Liver (tissue), 9 donors: ENCODE measurements around the gene C2. TPM values are rescaled to one million over a fixed set of nuclear protein-coding genes. Genes with fewer than 3 reads are reported as not detected.

Source experiments
- DNase-seq: peaks from one replicate; pipeline ENCODE4 v3.0.0-alpha.2; 2017; ENCODE audit warnings: low spot score
- H3K27ac ChIP-seq, 2 donors: one replicate each; pipeline ENCODE4 v1.7.0; 2013; ENCODE audit warnings: inconsistent platforms in 2 of 2, low read length in 2 of 2, control low read depth in 1 of 2, low read depth in 1 of 2, mild to moderate bottlenecking in 1 of 2
- H3K27me3 ChIP-seq, 4 donors: one replicate each; pipeline versions ENCODE4 v1.6.1 to v1.7.0; 2013; ENCODE audit warnings: low read length in 3 of 4, inconsistent platforms in 1 of 4, mild to moderate bottlenecking in 1 of 4, moderate library complexity in 1 of 4; ENCODE audit not compliant: control insufficient read depth in 4 of 4, insufficient read depth in 4 of 4
- H3K36me3 ChIP-seq, 4 donors: one replicate each; pipeline versions ENCODE4 v1.6.1 to v1.7.0; 2013; ENCODE audit warnings: low read length in 3 of 4, mild to moderate bottlenecking in 3 of 4, low read depth in 1 of 4, moderate library complexity in 1 of 4; ENCODE audit not compliant: control insufficient read depth in 4 of 4, insufficient read depth in 3 of 4
- H3K4me1 ChIP-seq, 4 donors: one replicate each; pipeline versions ENCODE4 v1.6.1 to v1.7.0; 2013; ENCODE audit warnings: low read length in 3 of 4, mild to moderate bottlenecking in 3 of 4, moderate library complexity in 1 of 4; ENCODE audit not compliant: control insufficient read depth in 4 of 4, insufficient read depth in 4 of 4
- H3K4me3 ChIP-seq, 3 donors: one replicate each; pipeline versions ENCODE4 v1.6.1 to v1.7.0; 2013; ENCODE audit warnings: low read length in 3 of 3, control low read depth in 1 of 3, low read depth in 1 of 3, mild to moderate bottlenecking in 1 of 3
- H3K9ac ChIP-seq, 2 donors: one replicate each; pipeline ENCODE4 v1.7.0; 2013; ENCODE audit warnings: low read length in 2 of 2, mild to moderate bottlenecking in 2 of 2, moderate library complexity in 2 of 2, control low read depth in 1 of 2, low read depth in 1 of 2
- H3K9me3 ChIP-seq, 4 donors: one replicate each; pipeline versions ENCODE4 v1.6.1 to v1.7.0; 2013; ENCODE audit warnings: low read length in 3 of 4; ENCODE audit not compliant: control insufficient read depth in 4 of 4
- EGR1 ChIP-seq, 2 donors: IDR thresholded peaks; 2 replicates each; pipeline ENCODE4 v1.6.1; 2016 to 2018; ENCODE audit warnings: antibody characterized with exemption in 2 of 2, low read depth in 2 of 2
- FOXA1 ChIP-seq: IDR thresholded peaks from 2 replicates; pipeline ENCODE4 v1.6.1; 2016; ENCODE audit warnings: antibody characterized with exemption
- FOXA2 ChIP-seq: IDR thresholded peaks from 2 replicates; pipeline ENCODE4 v1.6.1; 2016; ENCODE audit warnings: antibody characterized with exemption
- GABPA ChIP-seq, 2 donors: IDR thresholded peaks in 1 of 2; conservative IDR thresholded peaks in 1 of 2; 2 replicates each; pipeline ENCODE4 v1.6.1; 2016; ENCODE audit warnings: antibody characterized with exemption in 2 of 2, mild to moderate bottlenecking in 1 of 2, moderate library complexity in 1 of 2
- HNF4A ChIP-seq, 2 donors: conservative IDR thresholded peaks; 2 replicates each; pipeline ENCODE4 v1.6.1; 2016; ENCODE audit warnings: antibody characterized with exemption in 2 of 2, mild to moderate bottlenecking in 2 of 2
- HNF4G ChIP-seq: IDR thresholded peaks from 2 replicates; pipeline ENCODE4 v1.6.1; 2016; ENCODE audit warnings: antibody characterized with exemption
- JUND ChIP-seq, 2 donors: IDR thresholded peaks; 2 replicates each; pipeline ENCODE4 v1.6.1; 2016; ENCODE audit warnings: antibody characterized with exemption in 2 of 2
- NR2F2 ChIP-seq: IDR thresholded peaks from 2 replicates; pipeline ENCODE4 v1.6.1; 2016; ENCODE audit warnings: antibody characterized with exemption
- RAD21 ChIP-seq, 2 donors: IDR thresholded peaks; 2 replicates each; pipeline ENCODE4 v1.6.1; 2016; ENCODE audit warnings: antibody characterized with exemption in 2 of 2, mild to moderate bottlenecking in 2 of 2
- RXRA ChIP-seq, 2 donors: IDR thresholded peaks; 2 replicates each; pipeline ENCODE4 v1.6.1; 2017 to 2018; ENCODE audit warnings: antibody characterized with exemption in 2 of 2, mild to moderate bottlenecking in 1 of 2
- SP1 ChIP-seq: IDR thresholded peaks from 2 replicates; pipeline ENCODE4 v1.6.1; 2018; ENCODE audit warnings: antibody characterized with exemption, mild to moderate bottlenecking
- TAF1 ChIP-seq: conservative IDR thresholded peaks from 2 replicates; pipeline ENCODE4 v1.6.1; 2016; ENCODE audit warnings: antibody characterized with exemption, mild to moderate bottlenecking
- YY1 ChIP-seq: IDR thresholded peaks from 2 replicates; pipeline ENCODE4 v1.6.1; 2016; ENCODE audit warnings: antibody characterized with exemption, mild to moderate bottlenecking
- WGBS: extraction: QIAGEN DNeasy Blood & Tissue Kit; methylation state at CpG from one replicate; pipeline ENCODE4 v1.1.7; 2013; 5-methylcytosine and 5-hydroxymethylcytosine counted together
- polyA plus RNA-seq, 2 donors: library from polyadenylated mRNA; stranded (reverse) in 1 of 2; unstranded in 1 of 2; fragments of 200-250 nt in 1 of 2; fragments of >200 nt in 1 of 2; fragmentation: Nextera tagmentation in 1 of 2; extraction: Ambion mirVana in 1 of 2; gene quantifications; one replicate each; pipeline versions ENCODE4 v1.2.1 to v1.2.3, GENCODE V29; 2013 to 2015
- total RNA-seq, 2 donors: library from RNA; depleted of rRNA; stranded (reverse); fragments of >200 nt; gene quantifications; one replicate each; pipeline ENCODE4 v1.2.3, GENCODE V29; 2014
- TF ChIP-seq, protein P1 (sequence below): IDR thresholded peaks from 2 replicates; pipeline ENCODE4 v1.6.1; 2016; ENCODE audit warnings: antibody characterized with exemption, mild to moderate bottlenecking
- TF ChIP-seq, protein P2 (sequence below): fragments of 150-350 bp; IDR thresholded peaks from 2 replicates; pipeline ENCODE4 v1.5.1; 2017; ENCODE audit warnings: improper control_type of control experiment, low read depth, low read length; ENCODE audit not compliant: missing input control
- TF ChIP-seq, protein P3 (sequence below): IDR thresholded peaks from 2 replicates; pipeline ENCODE4 v1.6.1; 2016; ENCODE audit warnings: antibody characterized with exemption
- TF ChIP-seq, protein P4 (sequence below): IDR thresholded peaks from 2 replicates; pipeline ENCODE4 v1.6.1; 2016; ENCODE audit warnings: antibody characterized with exemption
- TF ChIP-seq, protein P5 (sequence below): IDR thresholded peaks from 2 replicates; pipeline ENCODE4 v1.6.1; 2016; ENCODE audit warnings: antibody characterized with exemption
- donor health status: healthy.
- donor health status: healthy.
- donor health status: healthy.
- donor health status: healthy.
- donor health status: healthy.

The C2 gene
- total and polyA plus RNA-seq, 4 donors, result 212 to 522 (median 397) TPM

DNA sequence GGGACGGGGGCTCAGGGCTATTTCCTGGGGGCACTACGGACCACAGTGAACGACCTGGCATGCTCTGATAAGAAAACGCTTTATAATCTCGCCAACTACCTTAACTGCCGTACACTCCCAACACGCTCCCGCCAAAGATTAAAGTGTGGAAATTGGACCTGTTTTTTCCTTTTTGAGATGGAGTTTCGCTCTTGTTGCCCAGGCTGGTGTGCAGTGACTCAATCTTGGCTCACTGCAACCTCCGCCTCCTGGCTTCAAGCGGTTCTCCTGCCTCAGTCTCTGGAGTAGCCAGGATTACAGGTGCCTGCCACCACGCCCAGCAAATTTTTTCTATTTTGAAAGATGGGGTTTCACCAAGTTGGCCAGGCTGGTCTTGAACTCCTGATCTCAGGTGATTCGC lies 48.4 kb upstream of the C2 start:
- H3K27ac ChIP-seq, result no peak overlapping the region
- 81% methylated on average over 13 of the region's 13 CpGs for WGBS
- no peak overlapping the region for H3K9ac ChIP-seq
- H3K9me3 ChIP-seq, result no peaks in the 10 kb centered on the region
- H3K27me3 ChIP-seq, result no peaks in the 10 kb centered on the region
- TF ChIP-seq, protein P1, sequence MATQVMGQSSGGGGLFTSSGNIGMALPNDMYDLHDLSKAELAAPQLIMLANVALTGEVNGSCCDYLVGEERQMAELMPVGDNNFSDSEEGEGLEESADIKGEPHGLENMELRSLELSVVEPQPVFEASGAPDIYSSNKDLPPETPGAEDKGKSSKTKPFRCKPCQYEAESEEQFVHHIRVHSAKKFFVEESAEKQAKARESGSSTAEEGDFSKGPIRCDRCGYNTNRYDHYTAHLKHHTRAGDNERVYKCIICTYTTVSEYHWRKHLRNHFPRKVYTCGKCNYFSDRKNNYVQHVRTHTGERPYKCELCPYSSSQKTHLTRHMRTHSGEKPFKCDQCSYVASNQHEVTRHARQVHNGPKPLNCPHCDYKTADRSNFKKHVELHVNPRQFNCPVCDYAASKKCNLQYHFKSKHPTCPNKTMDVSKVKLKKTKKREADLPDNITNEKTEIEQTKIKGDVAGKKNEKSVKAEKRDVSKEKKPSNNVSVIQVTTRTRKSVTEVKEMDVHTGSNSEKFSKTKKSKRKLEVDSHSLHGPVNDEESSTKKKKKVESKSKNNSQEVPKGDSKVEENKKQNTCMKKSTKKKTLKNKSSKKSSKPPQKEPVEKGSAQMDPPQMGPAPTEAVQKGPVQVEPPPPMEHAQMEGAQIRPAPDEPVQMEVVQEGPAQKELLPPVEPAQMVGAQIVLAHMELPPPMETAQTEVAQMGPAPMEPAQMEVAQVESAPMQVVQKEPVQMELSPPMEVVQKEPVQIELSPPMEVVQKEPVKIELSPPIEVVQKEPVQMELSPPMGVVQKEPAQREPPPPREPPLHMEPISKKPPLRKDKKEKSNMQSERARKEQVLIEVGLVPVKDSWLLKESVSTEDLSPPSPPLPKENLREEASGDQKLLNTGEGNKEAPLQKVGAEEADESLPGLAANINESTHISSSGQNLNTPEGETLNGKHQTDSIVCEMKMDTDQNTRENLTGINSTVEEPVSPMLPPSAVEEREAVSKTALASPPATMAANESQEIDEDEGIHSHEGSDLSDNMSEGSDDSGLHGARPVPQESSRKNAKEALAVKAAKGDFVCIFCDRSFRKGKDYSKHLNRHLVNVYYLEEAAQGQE, result no peak
- TF ChIP-seq, protein P2, sequence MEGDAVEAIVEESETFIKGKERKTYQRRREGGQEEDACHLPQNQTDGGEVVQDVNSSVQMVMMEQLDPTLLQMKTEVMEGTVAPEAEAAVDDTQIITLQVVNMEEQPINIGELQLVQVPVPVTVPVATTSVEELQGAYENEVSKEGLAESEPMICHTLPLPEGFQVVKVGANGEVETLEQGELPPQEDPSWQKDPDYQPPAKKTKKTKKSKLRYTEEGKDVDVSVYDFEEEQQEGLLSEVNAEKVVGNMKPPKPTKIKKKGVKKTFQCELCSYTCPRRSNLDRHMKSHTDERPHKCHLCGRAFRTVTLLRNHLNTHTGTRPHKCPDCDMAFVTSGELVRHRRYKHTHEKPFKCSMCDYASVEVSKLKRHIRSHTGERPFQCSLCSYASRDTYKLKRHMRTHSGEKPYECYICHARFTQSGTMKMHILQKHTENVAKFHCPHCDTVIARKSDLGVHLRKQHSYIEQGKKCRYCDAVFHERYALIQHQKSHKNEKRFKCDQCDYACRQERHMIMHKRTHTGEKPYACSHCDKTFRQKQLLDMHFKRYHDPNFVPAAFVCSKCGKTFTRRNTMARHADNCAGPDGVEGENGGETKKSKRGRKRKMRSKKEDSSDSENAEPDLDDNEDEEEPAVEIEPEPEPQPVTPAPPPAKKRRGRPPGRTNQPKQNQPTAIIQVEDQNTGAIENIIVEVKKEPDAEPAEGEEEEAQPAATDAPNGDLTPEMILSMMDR, result no peak
- TF ChIP-seq, protein P3, sequence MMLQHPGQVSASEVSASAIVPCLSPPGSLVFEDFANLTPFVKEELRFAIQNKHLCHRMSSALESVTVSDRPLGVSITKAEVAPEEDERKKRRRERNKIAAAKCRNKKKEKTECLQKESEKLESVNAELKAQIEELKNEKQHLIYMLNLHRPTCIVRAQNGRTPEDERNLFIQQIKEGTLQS, result no peak
- TF ChIP-seq NR2F2, result no peak
- no peak for TF ChIP-seq EGR1 (IDR thresholded peaks at IDR 0.05; ENCODE audit: low read depth in 2 of 2)
- TF ChIP-seq, protein P4, sequence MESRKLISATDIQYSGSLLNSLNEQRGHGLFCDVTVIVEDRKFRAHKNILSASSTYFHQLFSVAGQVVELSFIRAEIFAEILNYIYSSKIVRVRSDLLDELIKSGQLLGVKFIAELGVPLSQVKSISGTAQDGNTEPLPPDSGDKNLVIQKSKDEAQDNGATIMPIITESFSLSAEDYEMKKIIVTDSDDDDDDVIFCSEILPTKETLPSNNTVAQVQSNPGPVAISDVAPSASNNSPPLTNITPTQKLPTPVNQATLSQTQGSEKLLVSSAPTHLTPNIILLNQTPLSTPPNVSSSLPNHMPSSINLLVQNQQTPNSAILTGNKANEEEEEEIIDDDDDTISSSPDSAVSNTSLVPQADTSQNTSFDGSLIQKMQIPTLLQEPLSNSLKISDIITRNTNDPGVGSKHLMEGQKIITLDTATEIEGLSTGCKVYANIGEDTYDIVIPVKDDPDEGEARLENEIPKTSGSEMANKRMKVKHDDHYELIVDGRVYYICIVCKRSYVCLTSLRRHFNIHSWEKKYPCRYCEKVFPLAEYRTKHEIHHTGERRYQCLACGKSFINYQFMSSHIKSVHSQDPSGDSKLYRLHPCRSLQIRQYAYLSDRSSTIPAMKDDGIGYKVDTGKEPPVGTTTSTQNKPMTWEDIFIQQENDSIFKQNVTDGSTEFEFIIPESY, result no peak
- TF ChIP-seq, protein P5, sequence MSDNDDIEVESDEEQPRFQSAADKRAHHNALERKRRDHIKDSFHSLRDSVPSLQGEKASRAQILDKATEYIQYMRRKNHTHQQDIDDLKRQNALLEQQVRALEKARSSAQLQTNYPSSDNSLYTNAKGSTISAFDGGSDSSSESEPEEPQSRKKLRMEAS, result no peak
- no peak for TF ChIP-seq FOXA2
- no peak for TF ChIP-seq SP1
- TF ChIP-seq HNF4A (conservative IDR thresholded peaks at IDR 0.05), result no peak
- TF ChIP-seq YY1, result no peak
- TF ChIP-seq GABPA (IDR thresholded peaks at IDR 0.05 in 1 of 2, conservative IDR thresholded peaks at IDR 0.05 in 1 of 2), result no peak
- TF ChIP-seq TAF1, result no peak
- no peak for TF ChIP-seq JUND (IDR thresholded peaks at IDR 0.05)
- no peak for TF ChIP-seq FOXA1
- TF ChIP-seq HNF4G, result no peak
- TF ChIP-seq RXRA (IDR thresholded peaks at IDR 0.05), result no peak
- no peak for TF ChIP-seq RAD21 (IDR thresholded peaks at IDR 0.05)
- peaks cover 11 to 40% (median 18%) of the 10 kb centered on the region in 4 donors for H3K36me3 ChIP-seq
- DNase-seq, result no peak
- no peak overlapping the region for H3K4me3 ChIP-seq
- H3K4me1 ChIP-seq, result no peaks in the 10 kb centered on the region
